Endothelial cell of umbilical vein (primary cell): ENCODE data around the gene MDH2. TPM values are rescaled to one million over a fixed set of nuclear protein-coding genes. Genes with fewer than 3 reads are reported as not detected.

Experiments used
- BruUV-seq: library from RNA; stranded (reverse); fragments of 400-500 nt; replicated peaks from 2 replicates; lab custom pipeline; 2021; lab: Mats Ljungman, UMichigan
- CTCF ChIA-PET: fragments of 300-600, 350-600 bp; sonication (Branson Sonifier 250); formaldehyde crosslinking; loops from one replicate; lab custom pipeline; 2021; ENCODE audit warnings: antibody characterized with exemption, inconsistent platforms; lab: Charles Lee
- POLR2A ChIA-PET: fragments of 300-600, 350-600 bp; sonication (Branson Sonifier 250); formaldehyde crosslinking; loops from one replicate; lab custom pipeline; 2021; ENCODE audit warnings: antibody characterized with exemption, inconsistent platforms; lab: Charles Lee
- DNase-seq: peaks from one replicate; pipeline ENCODE4 v3.0.0-alpha.2; 2011; ENCODE audit warnings: low read depth, low spot score
- FAIRE-seq: peaks from 2 replicates; lab custom pipeline; 2011; peaks lifted over from hg19 to GRCh38; lab: Jason Lieb, UNC
- H2AFZ ChIP-seq: 2 replicates; pipeline ENCODE4 v1.6.0; 2012; ENCODE audit warnings: low read depth, low read length, control low read depth, inconsistent platforms
- H3K27ac ChIP-seq: 2 replicates; pipeline ENCODE4 v1.5.1; 2011; ENCODE audit warnings: low read depth, mild to moderate bottlenecking, control low read depth, low read length, moderate library complexity; ENCODE audit not compliant: insufficient read depth
- H3K27me3 ChIP-seq, 2 experiments: 2 replicates each; pipeline versions ENCODE4 v1.6.0 to v1.6.1; 2011; ENCODE audit warnings: low read length in 2 of 2, mixed read lengths in 1 of 2; ENCODE audit not compliant: control insufficient read depth in 2 of 2, insufficient read depth in 2 of 2
- H3K36me3 ChIP-seq, 2 experiments: 2 replicates in 1 of 2; 3 replicates in 1 of 2; pipeline ENCODE4 v1.5.1; 2011; ENCODE audit warnings: low read length in 2 of 2, mild to moderate bottlenecking in 1 of 2, moderate library complexity in 1 of 2; ENCODE audit not compliant: control insufficient read depth in 2 of 2, insufficient read depth in 2 of 2; ENCODE audit errors: extremely low read depth in 1 of 2
- H3K4me1 ChIP-seq: 3 replicates; pipeline ENCODE4 v1.5.1; 2011; ENCODE audit warnings: mild to moderate bottlenecking, low read length; ENCODE audit not compliant: control insufficient read depth, insufficient read depth; ENCODE audit errors: extremely low read depth
- H3K4me2 ChIP-seq: 2 replicates; pipeline ENCODE4 v1.6.1; 2011; ENCODE audit warnings: low read length, control low read depth, mixed read lengths; ENCODE audit not compliant: insufficient read depth
- H3K4me3 ChIP-seq, 3 experiments: fragments of 200-600 bp in 1 of 3; sonication (generic), shearing (Covaris generic) in 1 of 3; replicated peaks in 1 of 3; 2 replicates each; pipeline ENCODE4 v1.5.1; 2011 to 2016; ENCODE audit warnings: control low read depth in 3 of 3, low read length in 3 of 3, mild to moderate bottlenecking in 2 of 3, inconsistent platforms in 1 of 3, low read depth in 1 of 3, moderate library complexity in 1 of 3; ENCODE audit not compliant: insufficient read depth in 1 of 3
- H3K79me2 ChIP-seq: 2 replicates; pipeline ENCODE4 v1.6.0; 2012; ENCODE audit warnings: low read length, inconsistent platforms; ENCODE audit not compliant: control insufficient read depth, insufficient read depth
- H3K9ac ChIP-seq: replicated peaks from 2 replicates; pipeline ENCODE3; 2011; ENCODE audit warnings: low read length, control low read depth; ENCODE audit not compliant: insufficient read depth; ENCODE audit errors: extremely low read depth
- H3K9me1 ChIP-seq: replicated peaks from 3 replicates; pipeline ENCODE4 v1.6.0; 2011; ENCODE audit warnings: mild to moderate bottlenecking, low read length; ENCODE audit not compliant: control insufficient read depth, insufficient read depth; ENCODE audit errors: extremely low read depth
- H3K9me3 ChIP-seq: replicated peaks from 2 replicates; pipeline ENCODE4 v1.5.1; 2012; ENCODE audit warnings: low read length, inconsistent platforms; ENCODE audit not compliant: control insufficient read depth, insufficient read depth
- H4K20me1 ChIP-seq: replicated peaks from 2 replicates; pipeline ENCODE3; 2011; ENCODE audit warnings: mild to moderate bottlenecking, low read length; ENCODE audit not compliant: control insufficient read depth, insufficient read depth; ENCODE audit errors: extremely low read depth
- CTCF ChIP-seq, 2 donors: IDR thresholded peaks; 1 replicate in 1 of 2; 2 replicates in 1 of 2; pipeline ENCODE4 v1.5.1; 2011; ENCODE audit warnings: low read length in 2 of 2, mild to moderate bottlenecking in 2 of 2, moderate library complexity in 2 of 2, control low read depth in 1 of 2, inconsistent platforms in 1 of 2, low read depth in 1 of 2; ENCODE audit not compliant: insufficient read depth in 1 of 2; ENCODE audit errors: extremely low read depth in 1 of 2
- EZH2 ChIP-seq: IDR thresholded peaks from 2 replicates; pipeline ENCODE4 v1.6.1; 2012; ENCODE audit warnings: borderline replicate concordance, low read depth, mild to moderate bottlenecking, moderate library complexity, low read length, inconsistent platforms; ENCODE audit not compliant: severe bottlenecking
- FOS ChIP-seq: IDR thresholded peaks from 2 replicates; pipeline ENCODE4 v1.6.1; 2011; ENCODE audit warnings: mild to moderate bottlenecking, low read length, moderate library complexity, borderline replicate concordance; ENCODE audit not compliant: insufficient read depth
- GATA2 ChIP-seq: IDR thresholded peaks from 2 replicates; pipeline ENCODE4 v1.7.0; 2011; ENCODE audit warnings: low read depth, mild to moderate bottlenecking, moderate library complexity, mixed read lengths, low read length; ENCODE audit not compliant: insufficient read length, insufficient read depth
- JUN ChIP-seq: IDR thresholded peaks from 2 replicates; pipeline ENCODE4 v1.6.1; 2011; ENCODE audit warnings: borderline replicate concordance, low read depth; ENCODE audit not compliant: insufficient read length, insufficient read depth
- MAX ChIP-seq: IDR thresholded peaks from 2 replicates; pipeline ENCODE4 v1.6.1; 2011; ENCODE audit not compliant: insufficient read depth, insufficient read length
- MYC ChIP-seq: IDR thresholded peaks from one replicate; pipeline ENCODE4 v1.6.1; 2011; ENCODE audit warnings: mild to moderate bottlenecking, low read depth, low read length
- POLR2A ChIP-seq: IDR thresholded peaks from 2 replicates; pipeline ENCODE4 v1.6.1; 2012; ENCODE audit warnings: low read depth, mild to moderate bottlenecking, control low read depth, low read length
- POLR2AphosphoS5 ChIP-seq: IDR thresholded peaks from 2 replicates; pipeline ENCODE4 v1.6.1; 2012; ENCODE audit warnings: low read depth, mild to moderate bottlenecking, control low read depth, low read length, moderate library complexity; ENCODE audit not compliant: insufficient read depth
- dilution Hi-C: fragments of 300-500 bp; cut with MboI; formaldehyde crosslinking; loops from one replicate; pipeline ENCODE4 v1.15.0; 2019; ENCODE audit warnings: low sequenced_read_pairs; ENCODE audit not compliant: extremely low pct_ligation_motif_present
- intact Hi-C: fragments of 100-400 bp; cut with micrococcal nuclease; formaldehyde crosslinking; loops from one replicate; pipeline ENCODE4 v1.10.0; 2022
- polyA plus RNA-seq, 4 experiments: library from polyadenylated mRNA; depleted of rRNA in 3 of 4; stranded (reverse) in 3 of 4; unstranded in 1 of 4; fragments of >200 nt; gene quantifications; 2 replicates each; pipeline versions ENCODE4 v1.2.1 to v1.2.3, GENCODE V29; 2011 to 2012; ENCODE audit warnings: missing spikeins in 1 of 4
- total RNA-seq: library from RNA; stranded (reverse); gene quantifications from 2 replicates; pipeline ENCODE4 v1.2.3, GENCODE V29; 2021

MDH2 gene
- total and polyA plus RNA-seq, 2 donors (not counting 3 experiments of a cell fraction or from before 2014, with no cell fraction given), result 123 to 175 TPM

GRCh38 chr7:76073335-76073990 lies 25.6 kb downstream of the MDH2 start:
- ChIA-PET POLR2A (no interaction called here), CTCF (interaction anchor here (1.2 to 1.9 kb wide), 5 partner anchors 9 to 57 kb away, joined by 3 to 9 read pairs (median 4); no protein-coding TSS in a partner anchor)
- Histone ChIP-seq H3K9ac (no peak overlapping the region), H2AFZ (no peak overlapping the region), H3K27ac (no peak overlapping the region), H3K9me3 (no peaks in the 10 kb centered on the region), H3K4me1 (peaks cover 4% of the 10 kb centered on the region), H3K27me3 (no peaks in the 10 kb centered on the region), H3K79me2 (no peaks in the 10 kb centered on the region), H3K9me1 (no peaks in the 10 kb centered on the region), H3K4me2 (no peak overlapping the region), H3K4me3 (no peak overlapping the region), H4K20me1 (no peaks in the 10 kb centered on the region), H3K36me3 (no peaks in the 10 kb centered on the region)
- TF ChIP-seq JUN (no peak), POLR2A (no peak), MYC (no peak), EZH2 (no peak), MAX (no peak), CTCF (IDR thresholded peaks at IDR 0.05; ENCODE audit: extremely low read depth in 1 of 2, insufficient read depth in 1 of 2, low read depth in 1 of 2, low read length in 2 of 2) (no peak), FOS (no peak), GATA2 (no peak), POLR2AphosphoS5 (no peak)
- DNase-seq, result no peak
- intact Hi-C loops, result no loop called here
- no peak for FAIRE-seq
- dilution Hi-C loops, result no loop called here
- BruUV-seq, result no TSS peak
